ENCODE data around the gene HIGD2B.
"Not testable (repeated sequence)": the region's sequence is repeated elsewhere in the genome, so short reads cannot be mapped to it uniquely, and the experiment has no call there.

Gene HIGD2B

GRCh38 chr15:72671525-72671924, 14.5 kb downstream of the HIGD2B start:
- no peak for DNase-seq

- DNase-seq, result peak; percentile 70
Observed at GRCh38 chr15:72670656-72671352, 15.2 kb downstream of the HIGD2B start.

GRCh38 chr15:72669803-72670202, 16.2 kb downstream of the HIGD2B start:
- DNase-seq, result not testable (repeated sequence)

GRCh38 chr15:72665706-72666105, 20.3 kb downstream of the HIGD2B start:
- DNase-seq, result not testable (repeated sequence)

GRCh38 chr15:72663931-72664330, 22.1 kb downstream of the HIGD2B start:
- not testable (repeated sequence) for DNase-seq

- not testable (repeated sequence) for DNase-seq
Observed at GRCh38 chr15:72661081-72661480, 24.9 kb downstream of the HIGD2B start.

- not testable (repeated sequence) for DNase-seq
Observed at GRCh38 chr15:72656014-72656413, 30.0 kb downstream of the HIGD2B start.

GRCh38 chr15:72654397-72654796, 31.6 kb downstream of the HIGD2B start, which contains the start of gene GOLGA6B:
GOLGA6B (plus strand) TSS chr15:72654697; CDS start chr15:72654738, 41 bp downstream.
- not testable (repeated sequence) for DNase-seq

GRCh38 chr15:72648631-72649253, 37.2 kb downstream of the HIGD2B start:
- not testable (repeated sequence) for DNase-seq

GRCh38 chr15:72642271-72642670, 43.7 kb downstream of the HIGD2B start:
- not testable (repeated sequence) for DNase-seq

GRCh38 chr15:72639759-72640483, 46.1 kb downstream of the HIGD2B start:
- not testable (repeated sequence) for DNase-seq

GRCh38 chr15:72636519-72637282, 49.3 kb downstream of the HIGD2B start:
- peak; percentile 69 for DNase-seq

GRCh38 chr15:72629068-72629570, 56.9 kb downstream of the HIGD2B start:
- not testable (repeated sequence) for DNase-seq

GRCh38 chr15:72628249-72629067, 57.5 kb downstream of the HIGD2B start:
- peak; percentile 11 for DNase-seq

GRCh38 chr15:72626153-72626552, 59.8 kb downstream of the HIGD2B start:
- not testable (repeated sequence) for DNase-seq

All from activated CD4-positive, alpha-beta T cell treated with anti-CD3 and anti-CD28 coated beads, Interleukin-2, amount 50 U/mL, for 16 hours (primary cell).